GM12875 (cell line): Measurements from ENCODE around the gene C21orf91.

ENCODE experiments used
- H3K4me3 ChIP-seq: one replicate; pipeline ENCODE4 v1.5.1; 2011; ENCODE audit warnings: low read depth, low read length, control low read depth
- TF ChIP-seq, protein P1 (sequence below): IDR thresholded peaks from 2 replicates; pipeline ENCODE4 v1.5.1; 2011; ENCODE audit warnings: low read depth, mild to moderate bottlenecking, control low read depth, inconsistent platforms, low read length, moderate library complexity, borderline replicate concordance; ENCODE audit not compliant: insufficient read depth

Gene C21orf91

DNA sequence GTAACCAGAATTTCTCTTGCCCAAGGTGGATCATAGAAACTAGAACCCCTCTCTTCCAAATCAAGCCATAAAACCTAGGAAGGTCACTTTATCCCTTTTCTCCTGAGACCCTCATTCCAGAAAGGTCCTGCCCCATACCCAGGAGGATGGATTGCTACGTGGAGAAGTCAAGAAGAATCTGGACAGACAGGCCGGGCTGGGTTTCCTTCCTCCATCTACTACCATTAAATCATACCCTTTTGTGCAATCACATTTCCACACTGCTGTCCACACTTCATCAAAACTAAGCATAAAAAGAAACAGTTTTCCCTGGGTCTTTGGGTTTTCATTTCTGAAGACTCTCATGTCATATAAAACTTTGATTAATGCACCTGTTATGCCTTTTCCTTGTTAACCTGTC lies 65.4 kb downstream of the C21orf91 start:
- TF ChIP-seq, protein P1, sequence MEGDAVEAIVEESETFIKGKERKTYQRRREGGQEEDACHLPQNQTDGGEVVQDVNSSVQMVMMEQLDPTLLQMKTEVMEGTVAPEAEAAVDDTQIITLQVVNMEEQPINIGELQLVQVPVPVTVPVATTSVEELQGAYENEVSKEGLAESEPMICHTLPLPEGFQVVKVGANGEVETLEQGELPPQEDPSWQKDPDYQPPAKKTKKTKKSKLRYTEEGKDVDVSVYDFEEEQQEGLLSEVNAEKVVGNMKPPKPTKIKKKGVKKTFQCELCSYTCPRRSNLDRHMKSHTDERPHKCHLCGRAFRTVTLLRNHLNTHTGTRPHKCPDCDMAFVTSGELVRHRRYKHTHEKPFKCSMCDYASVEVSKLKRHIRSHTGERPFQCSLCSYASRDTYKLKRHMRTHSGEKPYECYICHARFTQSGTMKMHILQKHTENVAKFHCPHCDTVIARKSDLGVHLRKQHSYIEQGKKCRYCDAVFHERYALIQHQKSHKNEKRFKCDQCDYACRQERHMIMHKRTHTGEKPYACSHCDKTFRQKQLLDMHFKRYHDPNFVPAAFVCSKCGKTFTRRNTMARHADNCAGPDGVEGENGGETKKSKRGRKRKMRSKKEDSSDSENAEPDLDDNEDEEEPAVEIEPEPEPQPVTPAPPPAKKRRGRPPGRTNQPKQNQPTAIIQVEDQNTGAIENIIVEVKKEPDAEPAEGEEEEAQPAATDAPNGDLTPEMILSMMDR: no peak
- H3K4me3 ChIP-seq: no peak overlapping the region

DNA sequence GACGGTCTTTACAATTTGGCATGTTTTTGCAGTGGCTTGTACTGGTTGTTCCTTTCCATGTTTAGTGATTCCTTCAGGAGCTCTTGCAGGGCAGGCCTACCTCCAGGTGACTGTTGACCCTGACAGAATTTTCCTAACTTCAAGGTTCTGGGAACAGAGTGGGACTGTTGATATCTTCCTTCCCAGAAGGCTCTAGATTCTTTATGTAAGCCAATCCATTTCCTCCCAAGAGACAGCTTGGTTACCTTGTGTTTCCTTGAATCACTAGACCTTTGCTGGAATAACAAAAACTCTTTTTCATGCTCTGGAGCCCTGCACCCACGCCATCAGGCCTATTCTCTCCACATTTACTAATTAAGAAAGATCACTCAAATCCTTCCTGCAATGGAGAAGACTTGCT lies 67.0 kb downstream of the C21orf91 start:
- TF ChIP-seq, protein P1: no peak
- H3K4me3 ChIP-seq: no peak overlapping the region

DNA sequence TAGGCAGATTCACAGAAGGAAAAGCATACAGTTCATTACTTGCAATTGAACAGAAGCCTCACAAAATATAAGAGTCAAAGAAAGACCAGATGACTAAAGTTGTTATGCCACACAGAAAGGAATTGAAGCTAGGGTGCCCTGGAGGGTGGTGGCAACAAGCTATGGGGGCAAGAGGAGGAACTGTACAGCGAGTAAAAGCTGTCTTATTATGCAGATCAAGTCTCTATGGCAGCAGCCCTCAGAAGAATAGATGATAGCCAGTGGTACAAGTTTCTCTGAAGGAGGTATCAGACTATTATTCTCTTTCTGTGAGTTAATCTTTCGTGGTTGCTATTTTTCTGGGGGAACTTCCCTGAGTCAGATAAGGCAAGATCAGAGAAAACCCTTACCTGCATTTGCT lies 72.2 kb downstream of the C21orf91 start:
- H3K4me3 ChIP-seq: no peak overlapping the region
- TF ChIP-seq, protein P1: no peak

DNA sequence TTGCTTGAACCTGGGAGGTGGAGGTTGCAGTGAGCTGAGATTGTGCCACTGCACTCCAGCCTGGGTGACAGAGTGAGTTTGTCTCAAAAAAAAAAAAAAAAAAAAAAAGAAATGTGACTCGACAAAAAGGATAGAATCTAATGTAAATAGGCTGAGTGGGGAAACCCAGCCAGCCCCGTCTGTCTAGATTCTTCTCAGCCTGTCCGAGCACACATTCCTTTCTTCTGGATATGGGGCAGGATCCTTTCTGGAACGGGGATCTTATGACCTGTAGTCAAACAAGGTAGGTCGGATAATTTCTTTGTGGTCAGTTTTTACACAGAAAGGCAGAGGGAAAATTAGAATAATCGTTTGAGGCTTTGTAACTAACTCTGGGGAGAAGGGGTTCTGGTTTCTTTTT lies 74.1 kb downstream of the C21orf91 start:
- TF ChIP-seq, protein P1: no peak
- no peak overlapping the region for H3K4me3 ChIP-seq

DNA sequence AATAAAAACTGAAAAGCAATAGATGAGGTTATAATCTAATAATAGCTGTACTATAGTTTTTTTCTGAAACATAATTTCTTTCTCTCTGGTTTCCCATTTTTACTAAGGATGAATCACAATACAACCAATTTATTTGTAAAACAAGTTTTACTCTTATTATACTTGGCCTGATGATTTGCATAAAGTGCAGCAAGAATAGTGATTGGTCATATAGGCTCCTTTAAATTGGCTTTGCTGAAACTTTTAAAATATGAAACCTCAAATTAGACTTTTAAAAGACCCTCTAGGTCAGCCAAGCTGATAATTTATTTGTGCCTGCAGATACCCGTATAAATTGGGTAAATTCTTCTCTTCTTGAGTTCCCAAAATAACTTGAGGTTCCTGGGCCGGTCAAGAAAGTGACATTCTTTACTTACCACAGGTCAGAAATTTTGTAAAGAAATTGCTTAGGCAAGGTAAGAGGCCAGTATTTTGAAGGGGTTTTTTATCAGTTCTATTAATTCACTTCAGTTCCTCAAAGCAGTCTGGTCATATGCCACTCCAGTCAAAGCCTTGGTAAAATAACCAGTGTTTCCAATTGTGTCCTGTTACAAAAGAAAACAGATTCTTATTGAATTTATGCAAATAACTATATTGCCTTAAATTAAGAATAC lies 76.1 kb downstream of the C21orf91 start:
- TF ChIP-seq, protein P1: no peak
- H3K4me3 ChIP-seq: no peak overlapping the region

DNA sequence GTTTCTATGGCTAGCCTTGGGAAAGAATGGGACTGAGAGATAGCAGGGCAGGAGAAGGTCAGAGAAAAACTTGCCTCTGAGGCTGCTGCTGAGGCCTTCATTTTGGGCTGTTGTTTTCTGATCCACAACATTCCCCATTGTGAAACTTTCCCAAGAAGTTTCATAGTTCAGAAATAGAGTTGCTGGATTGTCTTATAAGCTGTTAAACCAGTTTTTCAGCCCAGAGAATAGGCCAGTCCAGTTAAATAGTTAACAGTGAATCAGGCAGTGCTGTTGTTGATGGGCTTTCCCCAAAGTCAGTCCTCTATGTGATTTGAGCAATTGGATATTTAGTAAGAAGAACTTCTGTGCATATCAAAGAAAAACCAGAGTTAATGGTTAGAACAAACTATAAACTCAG lies 77.0 kb downstream of the C21orf91 start:
- H3K4me3 ChIP-seq: no peak overlapping the region
- TF ChIP-seq, protein P1: no peak
